Small intestine (tissue), 7 donors: ENCODE data around the gene FER. TPM values are rescaled to one million over a fixed set of nuclear protein-coding genes. Genes with fewer than 3 reads are reported as not detected.
"Not testable (repeated sequence)": the region's sequence is repeated elsewhere in the genome, so short reads cannot be mapped to it uniquely, and the experiment has no call there.

Source experiments
- DNase-seq, 2 donors: peaks; one replicate each; pipeline versions ENCODE4 v3.0.0 to v3.0.0-alpha.2; 2013
- FAIRE-seq: peaks from 2 replicates; lab custom pipeline; 2012; peaks lifted over from hg19 to GRCh38; lab: Jason Lieb, UNC
- H3K27ac ChIP-seq, 3 donors: one replicate each; pipeline ENCODE4 v1.5.1; 2013; ENCODE audit warnings: low read length in 2 of 3, mild to moderate bottlenecking in 2 of 3, control low read depth in 1 of 3, inconsistent platforms in 1 of 3, low read depth in 1 of 3, moderate library complexity in 1 of 3
- H3K27me3 ChIP-seq, 3 donors: one replicate each; pipeline ENCODE4 v1.6.1; 2013; ENCODE audit warnings: low read length in 3 of 3, inconsistent platforms in 1 of 3; ENCODE audit not compliant: control insufficient read depth in 3 of 3, insufficient read depth in 3 of 3
- H3K36me3 ChIP-seq, 3 donors: one replicate each; pipeline ENCODE4 v1.6.1; 2013; ENCODE audit warnings: low read length in 3 of 3, inconsistent platforms in 1 of 3, low read depth in 1 of 3, mild to moderate bottlenecking in 1 of 3, moderate library complexity in 1 of 3; ENCODE audit not compliant: control insufficient read depth in 3 of 3, insufficient read depth in 2 of 3
- H3K4me1 ChIP-seq, 3 donors: one replicate each; pipeline ENCODE4 v1.6.1; 2013; ENCODE audit warnings: low read length in 2 of 3, inconsistent platforms in 1 of 3, low read depth in 1 of 3, mild to moderate bottlenecking in 1 of 3, moderate library complexity in 1 of 3; ENCODE audit not compliant: control insufficient read depth in 3 of 3, insufficient read depth in 2 of 3
- H3K4me3 ChIP-seq, 3 donors: one replicate each; pipeline ENCODE4 v1.5.1; 2013; ENCODE audit warnings: low read length in 3 of 3, control low read depth in 1 of 3, inconsistent platforms in 1 of 3, low read depth in 1 of 3, mild to moderate bottlenecking in 1 of 3, moderate library complexity in 1 of 3
- H3K9me3 ChIP-seq, 2 donors: one replicate each; pipeline ENCODE4 v1.6.1; 2013; ENCODE audit warnings: low read depth in 1 of 2, low read length in 1 of 2; ENCODE audit not compliant: control insufficient read depth in 2 of 2, insufficient read depth in 1 of 2
- WGBS, 3 donors: extraction: QIAGEN DNeasy Blood & Tissue Kit; methylation state at CpG; one replicate each; pipeline ENCODE4 v1.1.7; 2013; 5-methylcytosine and 5-hydroxymethylcytosine counted together
- polyA plus RNA-seq, 4 donors: library from polyadenylated mRNA; stranded (reverse) in 3 of 4; unstranded in 1 of 4; fragments of 200-250 nt in 3 of 4; fragments of 120-200 nt in 1 of 4; gene quantifications; one replicate each; pipeline versions ENCODE4 v1.2.1 to v1.2.3, GENCODE V29; 2013
- donor health status: healthy with polysubstance abuse.
- donor health status: control.
- donor health status: control.
- donor health status: Bipolar disorder and iron deficiency.
- donor health status: healthy.

The FER gene
- polyA plus RNA-seq, 4 donors = 1.1 to 5.0 (median 2.3) TPM

DNA sequence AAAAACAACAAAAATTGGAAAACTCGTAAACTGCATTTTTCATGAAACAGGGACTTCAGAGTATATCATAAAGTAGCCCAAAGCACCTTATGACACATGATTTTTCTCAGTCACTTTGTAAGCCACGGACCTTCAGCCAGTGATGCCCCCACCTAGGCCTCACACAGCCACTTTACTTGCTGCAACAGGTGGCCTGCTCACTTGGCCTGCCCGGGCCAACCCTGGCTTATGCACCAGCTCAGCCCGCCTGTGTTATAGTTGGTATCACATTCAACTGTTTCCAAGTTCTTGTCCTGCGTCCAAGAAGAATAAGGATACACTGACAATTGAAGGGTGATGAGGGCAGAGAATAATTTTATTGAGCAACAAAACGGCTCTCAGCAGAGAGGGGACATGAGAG, 219.2 kb downstream of the FER start:
- no peak overlapping the region for H3K27ac ChIP-seq
- DNase-seq (no peak), FAIRE-seq (no peak)
- H3K9me3 ChIP-seq = peaks cover 0 to 15% of the 10 kb centered on the region in 2 donors
- no peaks in the 10 kb centered on the region for H3K27me3 ChIP-seq
- WGBS, 3 donors = 83 to 93% (median 89%) methylated on average over 6 of the region's 6 CpGs
- no peaks in the 10 kb centered on the region for H3K36me3 ChIP-seq
- no peak overlapping the region for H3K4me3 ChIP-seq
- H3K4me1 ChIP-seq = no peaks in the 10 kb centered on the region

DNA sequence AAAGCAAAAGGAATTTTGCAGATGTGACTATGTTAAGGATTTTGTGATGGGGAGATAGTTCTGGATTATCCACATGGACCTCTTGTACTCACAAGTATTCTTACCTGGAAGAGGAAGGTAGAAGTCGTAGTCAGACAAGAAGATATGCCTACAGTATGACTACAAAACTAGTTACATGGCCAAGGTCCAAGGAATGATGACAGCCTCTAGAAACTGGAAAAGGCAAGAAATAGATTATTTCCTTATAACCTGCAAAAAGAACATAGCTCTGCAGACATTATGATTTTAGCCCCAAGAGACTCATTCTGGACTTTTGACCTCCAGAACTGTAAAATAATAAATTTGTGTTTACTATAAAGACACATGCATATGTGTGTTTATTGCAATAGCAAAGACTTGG, 226.9 kb downstream of the FER start:
- H3K27ac ChIP-seq = no peak overlapping the region
- H3K9me3 ChIP-seq = no peaks in the 10 kb centered on the region
- H3K36me3 ChIP-seq = peaks cover 0 to 3% (median 0%) of the 10 kb centered on the region in 3 donors
- no peaks in the 10 kb centered on the region for H3K4me1 ChIP-seq
- no peaks in the 10 kb centered on the region for H3K27me3 ChIP-seq
- no peak overlapping the region for H3K4me3 ChIP-seq
- FAIRE-seq = no peak
- WGBS, 3 donors = 56 to 80% (median 60%) methylated on average over 1 of the region's 1 CpG
- DNase-seq = peak; percentile 2 to 7

DNA sequence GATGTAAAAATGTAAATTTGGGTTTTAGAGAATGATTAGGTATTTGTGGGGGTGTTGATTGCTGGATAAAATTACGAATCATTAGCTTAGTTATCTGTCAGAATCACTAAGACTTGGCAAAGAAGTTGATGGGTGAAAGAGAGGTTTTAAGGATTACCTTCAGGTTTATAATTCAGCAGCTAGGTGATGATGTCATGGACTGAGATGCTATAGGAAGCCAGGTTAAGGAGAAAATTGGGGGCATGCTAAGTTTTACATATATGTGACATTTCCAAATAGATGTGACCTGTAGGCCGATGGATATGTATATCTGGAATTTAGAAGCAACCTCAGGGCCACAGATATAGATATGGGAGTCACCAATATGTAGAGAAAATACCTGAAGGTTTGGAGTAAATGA, 228.0 kb downstream of the FER start:
- Histone ChIP-seq H3K27me3 (no peaks in the 10 kb centered on the region), H3K36me3 (peaks cover 0 to 3% (median 0%) of the 10 kb centered on the region in 3 donors), H3K4me3 (no peak overlapping the region), H3K4me1 (no peaks in the 10 kb centered on the region), H3K27ac (no peak overlapping the region), H3K9me3 (no peaks in the 10 kb centered on the region)
- no peak for FAIRE-seq
- 92 to 96% (median 92%) methylated on average over 2 of the region's 2 CpGs for WGBS, 3 donors
- no peak for DNase-seq

DNA sequence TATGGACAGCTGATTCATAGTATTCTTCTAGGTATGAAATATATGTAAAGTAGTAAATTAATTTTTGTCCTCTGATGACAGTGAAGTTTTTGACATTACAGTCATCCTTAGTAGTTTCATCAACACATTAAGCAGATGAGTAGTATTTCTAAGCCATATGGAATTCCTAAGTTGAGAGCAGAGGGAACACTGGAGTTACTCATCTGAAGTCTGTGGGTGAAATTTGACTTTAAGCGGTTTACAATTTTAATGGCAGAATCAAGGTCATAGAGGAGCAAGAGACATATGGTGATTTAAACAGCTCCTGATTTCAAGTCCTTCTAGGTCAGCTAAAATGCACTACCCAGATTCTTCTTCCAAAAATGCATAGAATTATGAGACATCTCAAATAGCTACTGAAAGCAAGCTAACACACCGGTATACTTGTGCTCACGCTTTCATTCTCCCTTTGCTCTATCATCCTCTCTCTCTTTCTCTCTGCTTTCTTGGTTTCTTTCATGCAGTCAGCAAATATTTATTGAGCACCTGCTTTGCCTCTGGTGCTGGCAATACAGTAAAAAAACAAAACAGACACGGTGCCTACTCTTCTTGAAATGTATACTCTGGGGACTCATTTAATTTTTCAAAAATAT, 235.9 kb downstream of the FER start:
- 66 to 91% (median 90%) methylated on average over 4 of the region's 4 CpGs for WGBS, 3 donors
- DNase-seq (no peak), FAIRE-seq (no peak)
- H3K36me3 ChIP-seq = peaks cover 0 to 2% (median 0%) of the 10 kb centered on the region in 3 donors
- H3K27ac ChIP-seq = no peak overlapping the region
- no peak overlapping the region for H3K4me3 ChIP-seq
- H3K9me3 ChIP-seq = peaks cover 0 to 3% of the 10 kb centered on the region in 2 donors
- H3K27me3 ChIP-seq = no peaks in the 10 kb centered on the region
- H3K4me1 ChIP-seq = no peaks in the 10 kb centered on the region

DNA sequence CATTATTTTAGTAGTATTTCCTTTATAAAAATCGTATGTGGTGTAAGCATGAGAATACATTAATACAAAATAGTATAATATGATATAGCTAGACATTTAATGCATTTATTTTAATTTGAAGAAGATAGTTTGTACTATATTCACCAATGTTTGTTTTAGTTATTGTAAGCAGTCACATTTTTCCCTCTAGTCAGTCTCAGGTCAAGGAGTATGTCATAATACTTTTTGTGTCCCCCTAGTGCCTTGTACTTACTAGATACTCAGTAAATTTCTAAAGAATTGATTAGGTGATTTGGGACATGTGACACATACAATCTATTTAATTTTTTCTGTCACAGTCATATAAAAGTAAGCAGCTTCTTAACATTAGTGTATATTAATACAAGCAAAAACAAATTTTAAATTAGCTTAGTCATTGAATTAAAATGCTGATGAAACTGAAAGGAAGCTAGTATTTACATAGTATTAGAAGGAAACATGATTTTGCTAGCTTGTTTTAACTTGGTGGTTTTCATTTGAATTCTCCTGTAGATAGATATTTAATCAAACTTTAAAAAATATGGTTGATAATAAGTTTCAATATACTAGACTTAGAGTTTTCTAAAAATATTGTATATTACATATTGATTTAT, 242.2 kb downstream of the FER start:
- Histone ChIP-seq H3K27ac (no peak overlapping the region), H3K4me3 (no peak overlapping the region), H3K27me3 (no peaks in the 10 kb centered on the region), H3K9me3 (peaks cover 0 to 11% of the 10 kb centered on the region in 2 donors), H3K4me1 (no peaks in the 10 kb centered on the region), H3K36me3 (peaks cover 0 to 2% (median 0%) of the 10 kb centered on the region in 3 donors)
- 69 to 84% (median 78%) methylated on average over 1 of the region's 1 CpG for WGBS, 3 donors
- FAIRE-seq (no peak), DNase-seq (no peak)

DNA sequence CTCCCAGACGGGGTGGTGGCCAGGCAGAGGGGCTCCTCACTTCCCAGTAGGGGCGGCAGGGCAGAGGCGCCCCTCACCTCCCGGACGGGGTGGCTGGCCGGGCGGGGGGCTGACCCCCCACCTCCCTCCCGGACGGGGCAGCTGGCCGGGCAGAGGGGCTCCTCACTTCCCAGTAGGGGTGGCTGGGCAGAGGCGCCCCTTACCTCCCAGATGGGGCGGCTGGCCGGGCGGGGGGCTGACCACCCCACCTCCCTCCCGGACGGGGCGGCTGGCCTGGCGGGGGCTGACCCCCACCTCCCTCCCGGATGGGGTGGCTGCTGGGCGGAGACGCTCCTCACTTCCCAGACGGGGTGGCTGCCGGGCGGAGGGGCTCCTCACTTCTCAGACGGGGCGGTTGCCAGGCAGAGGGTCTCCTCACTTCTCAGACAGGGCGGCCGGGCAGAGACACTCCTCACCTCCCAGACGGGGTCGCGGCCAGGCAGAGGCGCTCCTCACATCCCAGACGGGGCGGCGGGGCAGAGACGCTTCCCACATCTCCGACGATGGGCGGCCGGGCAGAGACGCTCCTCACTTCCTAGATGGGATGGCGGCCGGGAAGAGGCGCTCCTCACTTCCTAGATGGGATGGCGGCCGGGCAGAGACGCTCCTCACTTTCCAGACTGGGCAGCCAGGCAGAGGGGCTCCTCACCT, 244.8 kb downstream of the FER start:
- not testable (repeated sequence) for H3K4me1 ChIP-seq, FAIRE-seq, H3K27me3 ChIP-seq, H3K4me3 ChIP-seq, H3K36me3 ChIP-seq, H3K9me3 ChIP-seq, H3K27ac ChIP-seq, DNase-seq
- 96 to 99% (median 96%) methylated on average over 18 to 47 of the region's 47 CpGs for WGBS, 3 donors

DNA sequence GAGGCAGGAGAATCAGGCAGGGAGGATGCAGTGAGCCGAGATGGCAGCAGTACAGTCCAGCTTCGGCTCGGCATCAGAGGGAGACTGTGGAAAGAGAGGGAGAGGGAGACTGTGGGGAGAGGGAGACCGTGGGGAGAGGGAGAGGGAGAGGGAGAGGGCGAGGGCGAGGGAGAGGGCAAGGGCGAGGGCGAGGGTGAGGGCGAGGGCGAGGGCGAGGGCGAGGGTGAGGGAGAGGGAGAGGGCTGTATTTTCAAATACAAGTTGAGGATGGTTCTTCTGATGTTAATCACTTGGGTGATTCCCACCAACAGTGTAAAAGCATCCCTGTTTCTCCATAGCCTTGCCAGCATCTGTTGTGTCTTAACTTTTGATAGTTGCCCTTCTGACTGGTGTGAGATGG, 245.7 kb downstream of the FER start:
- not testable (repeated sequence) for H3K27me3 ChIP-seq, H3K9me3 ChIP-seq, H3K36me3 ChIP-seq, H3K27ac ChIP-seq, DNase-seq, FAIRE-seq, H3K4me1 ChIP-seq, H3K4me3 ChIP-seq
- 89 to 95% (median 94%) methylated on average over 4 to 12 of the region's 12 CpGs for whole genome bisulfite sequencing, 3 donors

DNA sequence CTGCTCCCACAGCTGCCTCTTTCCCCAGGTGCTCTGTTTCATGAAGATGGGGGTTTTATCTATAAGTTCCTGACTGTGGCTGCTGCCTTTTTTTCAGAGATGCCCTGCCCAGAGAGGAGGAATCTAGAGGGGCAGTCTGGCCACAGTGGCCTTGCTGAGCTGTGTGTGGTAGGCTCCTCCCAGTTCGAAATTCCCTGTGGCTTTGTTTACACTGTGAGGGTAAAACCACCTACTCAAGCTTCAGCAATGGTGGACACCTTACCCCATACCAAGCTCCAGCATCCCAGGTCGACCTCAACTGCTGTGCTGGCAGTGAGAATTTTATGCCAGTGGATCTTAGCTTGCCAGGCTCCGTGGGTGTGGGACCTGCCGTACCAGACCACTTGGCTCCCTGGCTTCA, 250.0 kb downstream of the FER start:
- H3K9me3 ChIP-seq = peaks cover 0 to 8% of the 10 kb centered on the region in 2 donors
- no peak for FAIRE-seq

More for the DNA sequence above, 250.0 kb downstream of the FER start:
- Histone ChIP-seq H3K4me3 (no peak overlapping the region), H3K4me1 (no peaks in the 10 kb centered on the region), H3K36me3 (peaks cover 0 to 5% (median 0%) of the 10 kb centered on the region in 3 donors), H3K27me3 (no peaks in the 10 kb centered on the region), H3K27ac (no peak overlapping the region)
- 86 to 90% (median 89%) methylated on average over 4 of the region's 4 CpGs for WGBS, 3 donors
- no peak for DNase-seq
